ENCODE measurements around the gene MRPL37.

Gene MRPL37

DNA sequence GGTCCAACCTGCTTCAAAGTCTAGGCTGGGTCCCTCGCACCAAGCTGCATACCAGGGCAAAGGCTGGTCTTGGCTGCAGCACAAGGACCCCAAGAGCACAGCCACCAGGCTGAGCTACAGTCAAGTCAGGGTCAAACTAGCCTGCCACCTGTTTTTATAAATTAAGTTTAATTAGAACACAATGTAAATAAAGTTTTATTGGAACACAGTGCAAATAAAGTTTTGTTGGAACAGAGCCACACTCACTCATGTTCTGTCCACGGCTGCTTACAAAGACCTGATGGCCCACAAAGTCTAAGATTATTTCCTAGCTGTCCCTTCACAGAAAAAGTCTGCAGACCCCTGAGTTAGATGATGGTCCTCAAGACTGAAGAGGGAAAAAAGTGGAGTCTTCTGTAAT lies 66.2 kb downstream of the MRPL37 start:
- Histone ChIP-seq H3K36me3 (replicated peaks; ENCODE audit: low read depth, low read length) (no peaks in the 10 kb centered on the region), H3K27me3 (ENCODE audit: low read depth, low read length) (no peaks in the 10 kb centered on the region), H2AFZ (ENCODE audit: low read depth, low read length) (no peak overlapping the region), H3K9me3 (ENCODE audit: insufficient read depth, low read length) (no peaks in the 10 kb centered on the region), H3K4me1 (ENCODE audit: low read length) (no peaks in the 10 kb centered on the region), H4K20me1 (ENCODE audit: insufficient read depth, low read length) (no peaks in the 10 kb centered on the region), H3K4me2 (ENCODE audit: low read length) (no peak overlapping the region), H3K4me3 (ENCODE audit: low read length) (no peak overlapping the region), H3K9ac (ENCODE audit: low read length) (no peak overlapping the region), H3K79me2 (ENCODE audit: low read length) (no peaks in the 10 kb centered on the region), H3K27ac (ENCODE audit: low read length) (no peak overlapping the region)
- no peak for TF ChIP-seq EZH2phosphoT487 (IDR thresholded peaks at IDR 0.05; ENCODE audit: low read depth)
- TF ChIP-seq, protein P1, sequence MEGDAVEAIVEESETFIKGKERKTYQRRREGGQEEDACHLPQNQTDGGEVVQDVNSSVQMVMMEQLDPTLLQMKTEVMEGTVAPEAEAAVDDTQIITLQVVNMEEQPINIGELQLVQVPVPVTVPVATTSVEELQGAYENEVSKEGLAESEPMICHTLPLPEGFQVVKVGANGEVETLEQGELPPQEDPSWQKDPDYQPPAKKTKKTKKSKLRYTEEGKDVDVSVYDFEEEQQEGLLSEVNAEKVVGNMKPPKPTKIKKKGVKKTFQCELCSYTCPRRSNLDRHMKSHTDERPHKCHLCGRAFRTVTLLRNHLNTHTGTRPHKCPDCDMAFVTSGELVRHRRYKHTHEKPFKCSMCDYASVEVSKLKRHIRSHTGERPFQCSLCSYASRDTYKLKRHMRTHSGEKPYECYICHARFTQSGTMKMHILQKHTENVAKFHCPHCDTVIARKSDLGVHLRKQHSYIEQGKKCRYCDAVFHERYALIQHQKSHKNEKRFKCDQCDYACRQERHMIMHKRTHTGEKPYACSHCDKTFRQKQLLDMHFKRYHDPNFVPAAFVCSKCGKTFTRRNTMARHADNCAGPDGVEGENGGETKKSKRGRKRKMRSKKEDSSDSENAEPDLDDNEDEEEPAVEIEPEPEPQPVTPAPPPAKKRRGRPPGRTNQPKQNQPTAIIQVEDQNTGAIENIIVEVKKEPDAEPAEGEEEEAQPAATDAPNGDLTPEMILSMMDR (IDR thresholded peaks at IDR 0.05; ENCODE audit: low read depth, low read length) = no peak

DNA sequence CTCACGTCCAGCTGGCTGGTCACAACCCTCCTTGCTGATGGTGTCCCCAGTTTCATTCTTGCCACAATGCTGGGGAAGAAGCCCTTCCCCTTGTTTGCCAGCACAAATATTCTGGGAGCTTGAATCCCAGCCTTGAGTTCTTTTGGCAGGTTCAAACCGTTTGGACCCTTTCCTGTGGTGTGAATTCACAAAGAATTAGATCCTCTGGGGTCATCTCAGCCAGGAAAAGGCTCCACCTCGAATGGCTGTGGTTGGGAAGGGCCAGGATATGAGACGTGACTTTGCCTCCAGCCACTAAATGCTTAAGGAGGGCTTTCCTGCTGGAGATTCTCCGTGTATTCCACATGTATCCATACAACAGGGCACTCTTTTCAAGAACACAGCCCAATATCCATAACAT lies 66.9 kb downstream of the MRPL37 start:
- no peaks in the 10 kb centered on the region for H3K4me1 ChIP-seq (ENCODE audit: low read length)
- no peak overlapping the region for H3K4me2 ChIP-seq (ENCODE audit: low read length)
- no peaks in the 10 kb centered on the region for H3K36me3 ChIP-seq (replicated peaks; ENCODE audit: low read depth, low read length)
- TF ChIP-seq, protein P1 (IDR thresholded peaks at IDR 0.05; ENCODE audit: low read depth, low read length) = no peak
- TF ChIP-seq EZH2phosphoT487 (IDR thresholded peaks at IDR 0.05; ENCODE audit: low read depth) = no peak
- H3K27ac ChIP-seq (ENCODE audit: low read length) = no peak overlapping the region
- H3K79me2 ChIP-seq (ENCODE audit: low read length) = no peaks in the 10 kb centered on the region
- no peaks in the 10 kb centered on the region for H3K27me3 ChIP-seq (ENCODE audit: low read depth, low read length)
- no peak overlapping the region for H3K4me3 ChIP-seq (ENCODE audit: low read length)
- no peaks in the 10 kb centered on the region for H4K20me1 ChIP-seq (ENCODE audit: insufficient read depth, low read length)
- no peak overlapping the region for H3K9ac ChIP-seq (ENCODE audit: low read length)
- no peak overlapping the region for H2AFZ ChIP-seq (ENCODE audit: low read depth, low read length)
- H3K9me3 ChIP-seq (ENCODE audit: insufficient read depth, low read length) = no peaks in the 10 kb centered on the region

Data from OCI-LY3 (cell line).